ENCODE data around the gene ABCC6. TPM values are rescaled to one million over a fixed set of nuclear protein-coding genes. Genes with fewer than 3 reads are reported as not detected.

The ABCC6 gene
- total RNA-seq, 1 experiment from 2014 or later, result 1.1 TPM

GRCh38 chr16:16166949-16167348, 56.3 kb downstream of the ABCC6 start:
- no peak overlapping the region for H3K14ac ChIP-seq (ENCODE audit: insufficient read depth, low read length)
- no peak for DNase-seq
- no peak overlapping the region for H4K8ac ChIP-seq (replicated peaks; ENCODE audit: insufficient read length, low read depth, low read length)
- no peak overlapping the region for H2BK12ac ChIP-seq (ENCODE audit: insufficient read length, low read depth, low read length)
- H3K79me1 ChIP-seq (ENCODE audit: insufficient read depth, low read depth, low read length, poor library complexity, severe bottlenecking), result no peaks in the 10 kb centered on the region
- no peaks in the 10 kb centered on the region for H3K4me1 Mint-ChIP-seq
- H3K56ac ChIP-seq (ENCODE audit: insufficient read length, low read depth, low read length), result no peak overlapping the region
- H3K9me3 Mint-ChIP-seq, result peaks cover 0 to under 1% of the 10 kb centered on the region in 2 experiments; a peak in 1 of 5 replicates
- no peak overlapping the region for H2BK5ac ChIP-seq (ENCODE audit: insufficient read length, low read length)
- no peak overlapping the region for H3K27ac ChIP-seq (ENCODE audit: insufficient read length, low read depth, low read length)
- no peaks in the 10 kb centered on the region; a peak in 1 of 7 replicates for H3K36me3 Mint-ChIP-seq (ENCODE audit: insufficient read depth in 1 of 3, low read depth in 3 of 3)
- TF ChIP-seq CTCF (conservative IDR thresholded peaks at IDR 0.05), result no peak
- H3K27ac Mint-ChIP-seq, result no peak overlapping the region
- H2BK20ac ChIP-seq (ENCODE audit: low read depth, low read length, poor library complexity, severe bottlenecking), result no peak overlapping the region
- no peak overlapping the region; a peak in 1 of 5 replicates for H3K4me3 Mint-ChIP-seq
- no peak overlapping the region for H3K18ac ChIP-seq (ENCODE audit: insufficient read length, low read depth, low read length)
- no peak overlapping the region for H2BK120ac ChIP-seq (ENCODE audit: low read depth, low read length, poor library complexity, severe bottlenecking)
- no peaks in the 10 kb centered on the region for H3K27me3 ChIP-seq (ENCODE audit: insufficient read depth, low read length)
- WGBS (ENCODE audit: extremely low coverage, insufficient read length, low lambda C conversion rate), result no CpG with 5 or more reads among the region's 2 CpGs
- no peak overlapping the region for H3T11ph ChIP-seq (ENCODE audit: low read length)
- no peaks in the 10 kb centered on the region for H3K23me2 ChIP-seq (ENCODE audit: insufficient read length, low read depth, low read length, poor library complexity, severe bottlenecking)
- no peak overlapping the region for H3K4me2 ChIP-seq (ENCODE audit: insufficient read depth, insufficient read length, low read length)
- H2AFZ ChIP-seq (ENCODE audit: low read length), result no peak overlapping the region
- no peaks in the 10 kb centered on the region for H4K20me1 ChIP-seq (ENCODE audit: control insufficient read depth, insufficient read depth, insufficient read length)
- no peak overlapping the region for H3K23ac ChIP-seq (ENCODE audit: insufficient read length, low read depth, low read length)
- peaks cover 6% of the 10 kb centered on the region for H3K27me3 Mint-ChIP-seq (ENCODE audit: low read depth)
- H3K4me1 ChIP-seq (ENCODE audit: insufficient read depth, low read length), result no peaks in the 10 kb centered on the region
- no peak overlapping the region for H4K91ac ChIP-seq (ENCODE audit: insufficient read length, low read depth, low read length)
- H3K9ac ChIP-seq (ENCODE audit: extremely low read depth, insufficient read length, low read length), result no peak overlapping the region
- no peak overlapping the region for H2BK15ac ChIP-seq (ENCODE audit: low read depth, low read length)
- no peak overlapping the region for H2AK5ac ChIP-seq (ENCODE audit: insufficient read length, low read length)
- H3K9me3 ChIP-seq (ENCODE audit: control insufficient read depth, low read depth, low read length), result no peaks in the 10 kb centered on the region
- no peak overlapping the region for H4K5ac ChIP-seq (ENCODE audit: insufficient read length, low read depth, low read length)
- no peak overlapping the region for H3K4ac ChIP-seq (ENCODE audit: low read depth, low read length)
- H3K79me2 ChIP-seq (ENCODE audit: insufficient read depth, low read length), result no peaks in the 10 kb centered on the region
